GM18909 (cell line): Measurements from ENCODE around the gene RER1.

ENCODE experiments used
- ATAC-seq: cut with Tn5 transposase; IDR thresholded peaks from one replicate; pipeline ENCODE4 v1.9.1; 2021; ENCODE audit warnings: mild to moderate bottlenecking; ENCODE audit not compliant: unreplicated experiment, poor library complexity

RER1 gene

GRCh38 chr1:2418791-2419320 lies 27.2 kb downstream of the RER1 start:
- no peak for ATAC-seq

- ATAC-seq, result no peak
These were observed 27.8 kb downstream of the RER1 start for GRCh38 chr1:2419416-2419815.

GRCh38 chr1:2422523-2422922 lies 30.9 kb downstream of the RER1 start:
- no peak for ATAC-seq

GRCh38 chr1:2425892-2426291 lies 34.3 kb downstream of the RER1 start:
- no peak for ATAC-seq

- ATAC-seq, result no peak
These were observed 34.9 kb downstream of the RER1 start for GRCh38 chr1:2426540-2426939.

- no peak for ATAC-seq
These were observed 35.4 kb downstream of the RER1 start for GRCh38 chr1:2427051-2427450.

- ATAC-seq, result no peak
These were observed 36.3 kb downstream of the RER1 start for GRCh38 chr1:2427976-2428375.

- ATAC-seq, result no peak
These were observed 36.8 kb downstream of the RER1 start for GRCh38 chr1:2428490-2428889.

GRCh38 chr1:2429780-2430591 lies 38.3 kb downstream of the RER1 start:
- ATAC-seq, result no peak

- ATAC-seq, result no peak
These were observed 38.9 kb downstream of the RER1 start for GRCh38 chr1:2430592-2430973.

- no peak for ATAC-seq
These were observed 39.5 kb downstream of the RER1 start for GRCh38 chr1:2431103-2431502.

GRCh38 chr1:2431518-2431917 lies 39.9 kb downstream of the RER1 start:
- no peak for ATAC-seq

GRCh38 chr1:2432441-2432844 lies 40.8 kb downstream of the RER1 start:
- ATAC-seq, result no peak

GRCh38 chr1:2433196-2433595 lies 41.6 kb downstream of the RER1 start:
- no peak for ATAC-seq

- no peak for ATAC-seq
These were observed 42.5 kb downstream of the RER1 start for GRCh38 chr1:2433936-2434655.

GRCh38 chr1:2435091-2435490 lies 43.5 kb downstream of the RER1 start:
- no peak for ATAC-seq

GRCh38 chr1:2435746-2436355 lies 44.2 kb downstream of the RER1 start:
- ATAC-seq, result no peak

- ATAC-seq, result no peak
These were observed 45.2 kb downstream of the RER1 start for GRCh38 chr1:2436876-2437275.

- ATAC-seq, result no peak
These were observed 46.0 kb downstream of the RER1 start for GRCh38 chr1:2437617-2438016.

- no peak for ATAC-seq
These were observed 46.4 kb downstream of the RER1 start for GRCh38 chr1:2438038-2438437.

GRCh38 chr1:2438641-2439040 lies 47.0 kb downstream of the RER1 start:
- no peak for ATAC-seq
